Stimulated activated CD8-positive, alpha-beta memory T cell treated with anti-CD3 and anti-CD28 coated beads, Interleukin-15, amount 100 ng/mL, for 48 hours (primary cell): Measurements from ENCODE around the gene FNDC8.
"Not testable (repeated sequence)": the region's sequence is repeated elsewhere in the genome, so short reads cannot be mapped to it uniquely, and the experiment has no call there.

Source experiments
- DNase-seq, 2 donors: peaks; one replicate each; pipeline ENCODE4 v3.0.0-alpha.2; 2020; ENCODE audit warnings: low read depth in 2 of 2

Gene FNDC8

GRCh38 chr17:35095741-35096140, 25.7 kb upstream of the FNDC8 start:
- DNase-seq: no peak

- DNase-seq: no peak
Measured at GRCh38 chr17:35097776-35098175, 23.6 kb upstream of the FNDC8 start.

- DNase-seq: no peak
Measured at GRCh38 chr17:35099908-35100307, 21.5 kb upstream of the FNDC8 start.

- no peak for DNase-seq
Measured at GRCh38 chr17:35101036-35101435, 20.4 kb upstream of the FNDC8 start.

GRCh38 chr17:35101725-35102124, 19.7 kb upstream of the FNDC8 start:
- DNase-seq: no peak

GRCh38 chr17:35103271-35103670, 18.1 kb upstream of the FNDC8 start:
- DNase-seq: no peak

GRCh38 chr17:35104844-35105450, 16.5 kb upstream of the FNDC8 start:
- DNase-seq: no peak

GRCh38 chr17:35110791-35111190, 10.6 kb upstream of the FNDC8 start:
- not testable (repeated sequence) for DNase-seq

GRCh38 chr17:35116845-35117244, 4.6 kb upstream of the FNDC8 start:
- no peak for DNase-seq

- DNase-seq: peak in 1 of 2 donors; percentile 6
Measured at GRCh38 chr17:35117984-35118383, 3.4 kb upstream of the FNDC8 start.

- peak; percentile 72 to 73 for DNase-seq
Measured at GRCh38 chr17:35119370-35120165, 1.8 kb upstream of the FNDC8 start, which contains the start of gene RAD51D. Gene RAD51D (minus strand): TSS chr17:35119860. CDS start chr17:35119613, 247 bp downstream.

- no peak for DNase-seq
Measured at GRCh38 chr17:35127751-35128514, 6.5 kb downstream of the FNDC8 start.

- no peak for DNase-seq
Measured at GRCh38 chr17:35129154-35129972, 7.9 kb downstream of the FNDC8 start.

- DNase-seq: no peak
Measured at GRCh38 chr17:35129973-35130351, 8.5 kb downstream of the FNDC8 start.

- no peak for DNase-seq
Measured at GRCh38 chr17:35130392-35130791, 9.0 kb downstream of the FNDC8 start.

- DNase-seq: no peak
Measured at GRCh38 chr17:35132099-35132498, 10.7 kb downstream of the FNDC8 start.

- DNase-seq: no peak
Measured at GRCh38 chr17:35132816-35133550, 11.6 kb downstream of the FNDC8 start.

- DNase-seq: no peak
Measured at GRCh38 chr17:35135322-35135721, 13.9 kb downstream of the FNDC8 start.

- no peak for DNase-seq
Measured at GRCh38 chr17:35138218-35138617, 16.8 kb downstream of the FNDC8 start.

GRCh38 chr17:35141681-35142466, 20.5 kb downstream of the FNDC8 start, which contains the start of gene NLE1:
Gene NLE1 (minus strand): TSS chr17:35142303. CDS start chr17:35142275, 28 bp downstream.
- DNase-seq: peak; percentile 79 to 81
